Measurements from ENCODE around the gene SCN1A. TPM values are rescaled to one million over a fixed set of nuclear protein-coding genes. Genes with fewer than 3 reads are reported as not detected.

Gene SCN1A
- total and polyA plus RNA-seq, 10 of the 15 experiments (the other 5 are each of a cell fraction or from before 2014, with no cell fraction given) = not detected

DNA sequence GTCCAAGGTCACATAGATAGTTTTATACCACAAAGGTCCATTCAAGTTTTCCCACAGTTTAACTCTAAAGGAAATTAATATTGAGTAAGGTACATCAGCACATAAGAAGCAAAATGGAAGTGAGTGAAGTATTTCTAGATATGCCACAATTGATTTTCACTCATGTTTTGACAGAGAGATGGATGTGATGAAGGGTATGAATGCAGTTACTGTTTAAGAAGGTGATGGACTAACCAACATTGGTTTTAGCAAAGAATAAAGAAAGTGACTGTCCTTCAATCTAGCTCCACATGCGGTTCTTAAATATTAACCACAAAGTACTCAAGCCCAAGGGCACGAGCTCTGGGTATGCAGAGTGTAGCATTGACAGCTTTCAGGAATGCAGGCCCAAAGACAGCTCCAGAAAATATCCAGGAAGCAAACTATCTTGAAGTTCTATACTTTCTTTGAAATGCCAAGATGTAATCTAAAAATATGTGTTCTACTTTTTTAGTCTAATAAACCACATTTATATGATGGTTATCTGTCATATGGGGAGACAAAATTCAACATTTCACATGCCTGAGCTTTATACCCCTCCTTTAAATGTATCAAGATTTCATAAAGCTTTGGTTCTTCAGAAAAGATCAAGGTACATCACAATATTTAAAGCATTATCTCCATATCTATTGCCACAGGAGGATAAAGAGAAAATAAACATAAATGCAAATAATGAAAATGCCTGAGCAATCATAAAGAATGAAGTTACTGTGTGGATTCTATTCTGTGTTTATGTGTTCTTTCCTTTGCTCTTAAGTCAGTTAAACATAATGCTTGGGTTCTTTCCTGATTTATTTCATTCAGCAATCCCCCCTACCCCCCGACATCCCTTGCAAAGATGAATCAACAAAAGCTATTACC, 6.7 kb upstream of the SCN1A start:
- no peak for FAIRE-seq

More for the DNA sequence above, 6.7 kb upstream of the SCN1A start:
- Histone ChIP-seq H3K4me1 (ENCODE audit: control insufficient read depth, insufficient read depth, low read length) (no peaks in the 10 kb centered on the region), H3K9ac (ENCODE audit: control insufficient read depth, insufficient read depth, low read length) (no peak overlapping the region), H3K9me3 (replicated peaks; ENCODE audit: control insufficient read depth, insufficient read depth, low read length) (no peaks in the 10 kb centered on the region), H3K36me3 (ENCODE audit: control insufficient read depth in 2 of 2, insufficient read depth in 2 of 2, low read length in 1 of 2) (no peaks in the 10 kb centered on the region), H3K79me2 (ENCODE audit: control insufficient read depth, insufficient read depth, low read length) (no peaks in the 10 kb centered on the region), H3K27ac (ENCODE audit: control insufficient read depth, insufficient read depth) (no peak overlapping the region), H3K27me3 (replicated peaks in 1 of 2; ENCODE audit: control insufficient read depth in 2 of 2, insufficient read depth in 2 of 2, low read length in 1 of 2) (no peaks in the 10 kb centered on the region), H3K4me3 (no peak overlapping the region), H3K4me2 (ENCODE audit: control insufficient read depth, insufficient read depth) (no peak overlapping the region), H2AFZ (ENCODE audit: control insufficient read depth, low read depth, low read length) (no peak overlapping the region), H4K20me1 (ENCODE audit: control insufficient read depth, insufficient read depth) (no peaks in the 10 kb centered on the region)
- ATAC-seq (no peak), DNase-seq (ENCODE audit: low read depth, low spot score) (no peak)
- in situ Hi-C loops (cut with MboI) (no loop called here), intact Hi-C loops (cut with micrococcal nuclease; ENCODE audit: unreplicated experiment) (no loop called here)
- WGBS (ENCODE audit: insufficient coverage, insufficient replicate concordance, low lambda C conversion rate, missing lambda C conversion rate) = 6% methylated on average over 3 of the region's 3 CpGs
- TF ChIP-seq NFYB (IDR thresholded peaks at IDR 0.05; ENCODE audit: insufficient read depth, low read depth, low read length) = no peak
- TF ChIP-seq YY1 (IDR thresholded peaks at IDR 0.05; ENCODE audit: low read depth, low read length) = no peak
- TF ChIP-seq SREBF1 (IDR thresholded peaks at IDR 0.05; ENCODE audit: low read length) = no peak
- TF ChIP-seq JUNB (IDR thresholded peaks at IDR 0.05) = no peak
- TF ChIP-seq, protein P1, sequence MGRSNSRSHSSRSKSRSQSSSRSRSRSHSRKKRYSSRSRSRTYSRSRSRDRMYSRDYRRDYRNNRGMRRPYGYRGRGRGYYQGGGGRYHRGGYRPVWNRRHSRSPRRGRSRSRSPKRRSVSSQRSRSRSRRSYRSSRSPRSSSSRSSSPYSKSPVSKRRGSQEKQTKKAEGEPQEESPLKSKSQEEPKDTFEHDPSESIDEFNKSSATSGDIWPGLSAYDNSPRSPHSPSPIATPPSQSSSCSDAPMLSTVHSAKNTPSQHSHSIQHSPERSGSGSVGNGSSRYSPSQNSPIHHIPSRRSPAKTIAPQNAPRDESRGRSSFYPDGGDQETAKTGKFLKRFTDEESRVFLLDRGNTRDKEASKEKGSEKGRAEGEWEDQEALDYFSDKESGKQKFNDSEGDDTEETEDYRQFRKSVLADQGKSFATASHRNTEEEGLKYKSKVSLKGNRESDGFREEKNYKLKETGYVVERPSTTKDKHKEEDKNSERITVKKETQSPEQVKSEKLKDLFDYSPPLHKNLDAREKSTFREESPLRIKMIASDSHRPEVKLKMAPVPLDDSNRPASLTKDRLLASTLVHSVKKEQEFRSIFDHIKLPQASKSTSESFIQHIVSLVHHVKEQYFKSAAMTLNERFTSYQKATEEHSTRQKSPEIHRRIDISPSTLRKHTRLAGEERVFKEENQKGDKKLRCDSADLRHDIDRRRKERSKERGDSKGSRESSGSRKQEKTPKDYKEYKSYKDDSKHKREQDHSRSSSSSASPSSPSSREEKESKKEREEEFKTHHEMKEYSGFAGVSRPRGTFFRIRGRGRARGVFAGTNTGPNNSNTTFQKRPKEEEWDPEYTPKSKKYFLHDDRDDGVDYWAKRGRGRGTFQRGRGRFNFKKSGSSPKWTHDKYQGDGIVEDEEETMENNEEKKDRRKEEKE (IDR thresholded peaks at IDR 0.05) = no peak
- TF ChIP-seq TAF1 (IDR thresholded peaks at IDR 0.05; ENCODE audit: borderline replicate concordance, low read depth, low read length) = no peak
- TF ChIP-seq ZBED1 (IDR thresholded peaks at IDR 0.05; ENCODE audit: borderline replicate concordance) = no peak
- TF ChIP-seq, protein P2, sequence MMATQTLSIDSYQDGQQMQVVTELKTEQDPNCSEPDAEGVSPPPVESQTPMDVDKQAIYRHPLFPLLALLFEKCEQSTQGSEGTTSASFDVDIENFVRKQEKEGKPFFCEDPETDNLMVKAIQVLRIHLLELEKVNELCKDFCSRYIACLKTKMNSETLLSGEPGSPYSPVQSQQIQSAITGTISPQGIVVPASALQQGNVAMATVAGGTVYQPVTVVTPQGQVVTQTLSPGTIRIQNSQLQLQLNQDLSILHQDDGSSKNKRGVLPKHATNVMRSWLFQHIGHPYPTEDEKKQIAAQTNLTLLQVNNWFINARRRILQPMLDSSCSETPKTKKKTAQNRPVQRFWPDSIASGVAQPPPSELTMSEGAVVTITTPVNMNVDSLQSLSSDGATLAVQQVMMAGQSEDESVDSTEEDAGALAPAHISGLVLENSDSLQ (IDR thresholded peaks at IDR 0.05) = no peak
- BruUV-seq (replicated peaks) = no TSS peak
- ChIA-PET POLR2A (interaction anchor here (0.6 kb wide), 1 partner anchor 79 kb away, joined by 3 read pairs; no protein-coding TSS in a partner anchor), RAD21 (ENCODE audit: unreplicated experiment) (no interaction called here), SMC1A (ENCODE audit: uncharacterized antibody, unreplicated experiment) (interaction anchor here (0.6 to 0.9 kb wide), 2 partner anchors 9 to 22 kb away, joined by 3 read pairs; no protein-coding TSS in a partner anchor), CTCF (no interaction called here)

All from GM12878 (cell line).